K562 (cell line): ENCODE measurements around the gene NELFE. TPM values are rescaled to one million over a fixed set of nuclear protein-coding genes. Genes with fewer than 3 reads are reported as not detected.
A peak's percentile ranks its signal among the peaks of the same experiment; 100 is the strongest.

ENCODE experiments used
- MCM3 ChIP-seq: fragments of 450-650 bp; IDR thresholded peaks from 2 replicates; pipeline ENCODE4 v1.6.1; 2016
- MYNN ChIP-seq, 2 experiments: sonication (generic); formaldehyde crosslinking in 1 of 2; IDR thresholded peaks; 2 replicates each; pipeline versions ENCODE4 v1.5.0 to v1.6.1; 2016 to 2020; ENCODE audit warnings: antibody characterized with exemption in 1 of 2, missing genetic modification reagents in 1 of 2
- POLR3G ChIP-seq: IDR thresholded peaks from 2 replicates; pipeline ENCODE4 v1.6.1; 2011; ENCODE audit not compliant: insufficient read length, insufficient replicate concordance; ENCODE audit errors: extremely low read depth
- SMAD3 ChIP-seq: fragments of 450-650 bp; formaldehyde crosslinking; conservative IDR thresholded peaks from 2 replicates; pipeline ENCODE4 v1.4.0; 2020; ENCODE audit warnings: mild to moderate bottlenecking
- TCF7L2 ChIP-seq: fragments of 150-350 bp; IDR thresholded peaks from 2 replicates; pipeline ENCODE4 v1.6.1; 2016; ENCODE audit warnings: low read depth, mild to moderate bottlenecking, low read length, moderate library complexity
- ZNF263 ChIP-seq: sonication (generic); formaldehyde crosslinking; IDR thresholded peaks from 2 replicates; pipeline ENCODE4 v1.8.0; 2022; ENCODE audit warnings: mild to moderate bottlenecking, missing genetic modification reagents, borderline replicate concordance
- ZNF77 ChIP-seq: fragments of 250-450 bp; sonication (Bioruptor Pico); IDR thresholded peaks from 2 replicates; pipeline ENCODE4 v1.5.0; 2020
- polyA plus RNA-seq, 8 experiments: library from polyadenylated mRNA; depleted of rRNA in 4 of 8; stranded (reverse) in 5 of 8; unstranded in 3 of 8; fragments of >200 nt; fragmentation: Nextera tagmentation in 2 of 8; fragmentation: Illumina TruSeq in 1 of 8; extraction: Ambion mirVana in 2 of 8; extraction: Trizol in 1 of 8; gene quantifications; 2 replicates each; pipeline versions ENCODE4 v1.2.1 to v1.2.3, GENCODE V29; 2011 to 2014; ENCODE audit warnings: inconsistent platforms in 1 of 8, missing spikeins in 1 of 8
- total RNA-seq, 7 experiments: library from RNA; depleted of rRNA in 6 of 7; stranded (reverse); fragments of >200 nt in 6 of 7; fragmentation: Illumina TruSeq in 2 of 7; extraction: Trizol in 2 of 7; gene quantifications; 2 replicates each; pipeline versions ENCODE4 v1.2.1 to v1.2.3, GENCODE V29; 2011 to 2021; ENCODE audit warnings: low replicate concordance in 1 of 7
- TF ChIP-seq, protein P1 (sequence below): fragments of 150-350 bp; conservative IDR thresholded peaks from 2 replicates; pipeline ENCODE4 v1.6.1; 2014; ENCODE audit warnings: low read length
- TF ChIP-seq, protein P2 (sequence below): fragments of 200-600 bp; sonication (generic); IDR thresholded peaks from one replicate; pipeline ENCODE4 v1.6.1; 2012; ENCODE audit warnings: mild to moderate bottlenecking, low read depth, low read length, inconsistent platforms
- TF ChIP-seq, protein P3 (sequence below), 2 experiments: fragments of 450-650 bp in 1 of 2; sonication (generic) in 1 of 2; formaldehyde crosslinking; conservative IDR thresholded peaks; 2 replicates each; pipeline versions ENCODE4 v1.4.0 to v1.8.1; 2020 to 2022; ENCODE audit warnings: mild to moderate bottlenecking in 1 of 2, missing genetic modification reagents in 1 of 2
- TF ChIP-seq, protein P4 (sequence below): fragments of 450-650 bp; formaldehyde crosslinking; conservative IDR thresholded peaks from 2 replicates; pipeline ENCODE4 v1.4.0; 2022; ENCODE audit warnings: mild to moderate bottlenecking, missing genetic modification characterization

NELFE gene
- total and polyA plus RNA-seq, 9 of the 15 experiments (the other 6 are each of a cell fraction or from before 2014, with no cell fraction given) = 15.2 to 157 (median 91.5) TPM

DNA sequence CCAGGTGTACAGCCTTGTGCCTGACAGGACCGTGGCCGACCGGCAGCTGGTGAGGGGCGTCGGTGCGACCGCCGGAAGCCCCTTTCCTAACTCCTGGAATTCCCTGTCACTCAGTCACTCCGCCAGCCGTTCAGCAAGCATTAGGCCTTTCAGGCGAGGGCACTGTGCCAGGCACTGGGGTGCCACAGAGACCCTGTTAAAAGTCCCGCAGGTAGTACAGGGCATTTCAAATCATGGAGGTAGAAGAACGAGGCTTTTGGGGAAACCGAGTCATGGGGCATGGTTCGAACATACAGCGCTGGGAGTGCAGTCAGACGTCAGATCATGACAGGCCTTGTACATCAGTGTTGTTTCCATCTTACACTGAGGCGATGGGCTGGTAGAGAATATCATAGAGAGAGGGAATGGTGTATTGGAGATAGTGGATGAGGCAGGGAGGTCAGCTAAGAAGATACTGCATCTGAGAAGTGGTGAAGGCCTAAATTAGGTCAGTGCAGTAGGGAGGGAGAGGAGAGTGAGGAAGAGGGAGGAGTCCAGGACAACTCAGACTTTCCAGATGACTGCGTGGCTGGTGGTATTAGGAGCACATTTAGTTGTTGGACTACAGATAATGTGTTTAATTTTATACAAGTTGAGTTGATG is 14.1 kb upstream of the NELFE start (continued):
- TF ChIP-seq, protein P1, sequence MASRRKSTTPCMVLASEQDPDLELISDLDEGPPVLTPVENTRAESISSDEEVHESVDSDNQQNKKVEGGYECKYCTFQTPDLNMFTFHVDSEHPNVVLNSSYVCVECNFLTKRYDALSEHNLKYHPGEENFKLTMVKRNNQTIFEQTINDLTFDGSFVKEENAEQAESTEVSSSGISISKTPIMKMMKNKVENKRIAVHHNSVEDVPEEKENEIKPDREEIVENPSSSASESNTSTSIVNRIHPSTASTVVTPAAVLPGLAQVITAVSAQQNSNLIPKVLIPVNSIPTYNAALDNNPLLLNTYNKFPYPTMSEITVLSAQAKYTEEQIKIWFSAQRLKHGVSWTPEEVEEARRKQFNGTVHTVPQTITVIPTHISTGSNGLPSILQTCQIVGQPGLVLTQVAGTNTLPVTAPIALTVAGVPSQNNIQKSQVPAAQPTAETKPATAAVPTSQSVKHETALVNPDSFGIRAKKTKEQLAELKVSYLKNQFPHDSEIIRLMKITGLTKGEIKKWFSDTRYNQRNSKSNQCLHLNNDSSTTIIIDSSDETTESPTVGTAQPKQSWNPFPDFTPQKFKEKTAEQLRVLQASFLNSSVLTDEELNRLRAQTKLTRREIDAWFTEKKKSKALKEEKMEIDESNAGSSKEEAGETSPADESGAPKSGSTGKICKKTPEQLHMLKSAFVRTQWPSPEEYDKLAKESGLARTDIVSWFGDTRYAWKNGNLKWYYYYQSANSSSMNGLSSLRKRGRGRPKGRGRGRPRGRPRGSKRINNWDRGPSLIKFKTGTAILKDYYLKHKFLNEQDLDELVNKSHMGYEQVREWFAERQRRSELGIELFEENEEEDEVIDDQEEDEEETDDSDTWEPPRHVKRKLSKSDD = no peak
- TF ChIP-seq POLR3G (no peak), MCM3 (no peak), MYNN (IDR thresholded peaks at IDR 0.05) (no peak), MYNN (CRISPR knock-in tag; IDR thresholded peaks at IDR 0.05) (no peak), TCF7L2 (no peak), SMAD3 (CRISPR knock-in tag) (no peak), ZNF263 (CRISPR knock-in tag) (peak; percentile 62; the same call in 1 of the 2 replicates), ZNF77 (CRISPR knock-in tag) (no peak)
- TF ChIP-seq, protein P2, sequence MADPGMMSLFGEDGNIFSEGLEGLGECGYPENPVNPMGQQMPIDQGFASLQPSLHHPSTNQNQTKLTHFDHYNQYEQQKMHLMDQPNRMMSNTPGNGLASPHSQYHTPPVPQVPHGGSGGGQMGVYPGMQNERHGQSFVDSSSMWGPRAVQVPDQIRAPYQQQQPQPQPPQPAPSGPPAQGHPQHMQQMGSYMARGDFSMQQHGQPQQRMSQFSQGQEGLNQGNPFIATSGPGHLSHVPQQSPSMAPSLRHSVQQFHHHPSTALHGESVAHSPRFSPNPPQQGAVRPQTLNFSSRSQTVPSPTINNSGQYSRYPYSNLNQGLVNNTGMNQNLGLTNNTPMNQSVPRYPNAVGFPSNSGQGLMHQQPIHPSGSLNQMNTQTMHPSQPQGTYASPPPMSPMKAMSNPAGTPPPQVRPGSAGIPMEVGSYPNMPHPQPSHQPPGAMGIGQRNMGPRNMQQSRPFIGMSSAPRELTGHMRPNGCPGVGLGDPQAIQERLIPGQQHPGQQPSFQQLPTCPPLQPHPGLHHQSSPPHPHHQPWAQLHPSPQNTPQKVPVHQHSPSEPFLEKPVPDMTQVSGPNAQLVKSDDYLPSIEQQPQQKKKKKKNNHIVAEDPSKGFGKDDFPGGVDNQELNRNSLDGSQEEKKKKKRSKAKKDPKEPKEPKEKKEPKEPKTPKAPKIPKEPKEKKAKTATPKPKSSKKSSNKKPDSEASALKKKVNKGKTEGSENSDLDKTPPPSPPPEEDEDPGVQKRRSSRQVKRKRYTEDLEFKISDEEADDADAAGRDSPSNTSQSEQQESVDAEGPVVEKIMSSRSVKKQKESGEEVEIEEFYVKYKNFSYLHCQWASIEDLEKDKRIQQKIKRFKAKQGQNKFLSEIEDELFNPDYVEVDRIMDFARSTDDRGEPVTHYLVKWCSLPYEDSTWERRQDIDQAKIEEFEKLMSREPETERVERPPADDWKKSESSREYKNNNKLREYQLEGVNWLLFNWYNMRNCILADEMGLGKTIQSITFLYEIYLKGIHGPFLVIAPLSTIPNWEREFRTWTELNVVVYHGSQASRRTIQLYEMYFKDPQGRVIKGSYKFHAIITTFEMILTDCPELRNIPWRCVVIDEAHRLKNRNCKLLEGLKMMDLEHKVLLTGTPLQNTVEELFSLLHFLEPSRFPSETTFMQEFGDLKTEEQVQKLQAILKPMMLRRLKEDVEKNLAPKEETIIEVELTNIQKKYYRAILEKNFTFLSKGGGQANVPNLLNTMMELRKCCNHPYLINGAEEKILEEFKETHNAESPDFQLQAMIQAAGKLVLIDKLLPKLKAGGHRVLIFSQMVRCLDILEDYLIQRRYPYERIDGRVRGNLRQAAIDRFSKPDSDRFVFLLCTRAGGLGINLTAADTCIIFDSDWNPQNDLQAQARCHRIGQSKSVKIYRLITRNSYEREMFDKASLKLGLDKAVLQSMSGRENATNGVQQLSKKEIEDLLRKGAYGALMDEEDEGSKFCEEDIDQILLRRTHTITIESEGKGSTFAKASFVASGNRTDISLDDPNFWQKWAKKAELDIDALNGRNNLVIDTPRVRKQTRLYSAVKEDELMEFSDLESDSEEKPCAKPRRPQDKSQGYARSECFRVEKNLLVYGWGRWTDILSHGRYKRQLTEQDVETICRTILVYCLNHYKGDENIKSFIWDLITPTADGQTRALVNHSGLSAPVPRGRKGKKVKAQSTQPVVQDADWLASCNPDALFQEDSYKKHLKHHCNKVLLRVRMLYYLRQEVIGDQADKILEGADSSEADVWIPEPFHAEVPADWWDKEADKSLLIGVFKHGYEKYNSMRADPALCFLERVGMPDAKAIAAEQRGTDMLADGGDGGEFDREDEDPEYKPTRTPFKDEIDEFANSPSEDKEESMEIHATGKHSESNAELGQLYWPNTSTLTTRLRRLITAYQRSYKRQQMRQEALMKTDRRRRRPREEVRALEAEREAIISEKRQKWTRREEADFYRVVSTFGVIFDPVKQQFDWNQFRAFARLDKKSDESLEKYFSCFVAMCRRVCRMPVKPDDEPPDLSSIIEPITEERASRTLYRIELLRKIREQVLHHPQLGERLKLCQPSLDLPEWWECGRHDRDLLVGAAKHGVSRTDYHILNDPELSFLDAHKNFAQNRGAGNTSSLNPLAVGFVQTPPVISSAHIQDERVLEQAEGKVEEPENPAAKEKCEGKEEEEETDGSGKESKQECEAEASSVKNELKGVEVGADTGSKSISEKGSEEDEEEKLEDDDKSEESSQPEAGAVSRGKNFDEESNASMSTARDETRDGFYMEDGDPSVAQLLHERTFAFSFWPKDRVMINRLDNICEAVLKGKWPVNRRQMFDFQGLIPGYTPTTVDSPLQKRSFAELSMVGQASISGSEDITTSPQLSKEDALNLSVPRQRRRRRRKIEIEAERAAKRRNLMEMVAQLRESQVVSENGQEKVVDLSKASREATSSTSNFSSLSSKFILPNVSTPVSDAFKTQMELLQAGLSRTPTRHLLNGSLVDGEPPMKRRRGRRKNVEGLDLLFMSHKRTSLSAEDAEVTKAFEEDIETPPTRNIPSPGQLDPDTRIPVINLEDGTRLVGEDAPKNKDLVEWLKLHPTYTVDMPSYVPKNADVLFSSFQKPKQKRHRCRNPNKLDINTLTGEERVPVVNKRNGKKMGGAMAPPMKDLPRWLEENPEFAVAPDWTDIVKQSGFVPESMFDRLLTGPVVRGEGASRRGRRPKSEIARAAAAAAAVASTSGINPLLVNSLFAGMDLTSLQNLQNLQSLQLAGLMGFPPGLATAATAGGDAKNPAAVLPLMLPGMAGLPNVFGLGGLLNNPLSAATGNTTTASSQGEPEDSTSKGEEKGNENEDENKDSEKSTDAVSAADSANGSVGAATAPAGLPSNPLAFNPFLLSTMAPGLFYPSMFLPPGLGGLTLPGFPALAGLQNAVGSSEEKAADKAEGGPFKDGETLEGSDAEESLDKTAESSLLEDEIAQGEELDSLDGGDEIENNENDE = no peak
- TF ChIP-seq, protein P3, sequence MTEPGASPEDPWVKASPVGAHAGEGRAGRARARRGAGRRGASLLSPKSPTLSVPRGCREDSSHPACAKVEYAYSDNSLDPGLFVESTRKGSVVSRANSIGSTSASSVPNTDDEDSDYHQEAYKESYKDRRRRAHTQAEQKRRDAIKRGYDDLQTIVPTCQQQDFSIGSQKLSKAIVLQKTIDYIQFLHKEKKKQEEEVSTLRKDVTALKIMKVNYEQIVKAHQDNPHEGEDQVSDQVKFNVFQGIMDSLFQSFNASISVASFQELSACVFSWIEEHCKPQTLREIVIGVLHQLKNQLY (CRISPR knock-in tag; conservative IDR thresholded peaks at IDR 0.05) = peak in 1 of 2 experiments; percentile 90; a peak in 1 of 4 replicates
- TF ChIP-seq, protein P4, sequence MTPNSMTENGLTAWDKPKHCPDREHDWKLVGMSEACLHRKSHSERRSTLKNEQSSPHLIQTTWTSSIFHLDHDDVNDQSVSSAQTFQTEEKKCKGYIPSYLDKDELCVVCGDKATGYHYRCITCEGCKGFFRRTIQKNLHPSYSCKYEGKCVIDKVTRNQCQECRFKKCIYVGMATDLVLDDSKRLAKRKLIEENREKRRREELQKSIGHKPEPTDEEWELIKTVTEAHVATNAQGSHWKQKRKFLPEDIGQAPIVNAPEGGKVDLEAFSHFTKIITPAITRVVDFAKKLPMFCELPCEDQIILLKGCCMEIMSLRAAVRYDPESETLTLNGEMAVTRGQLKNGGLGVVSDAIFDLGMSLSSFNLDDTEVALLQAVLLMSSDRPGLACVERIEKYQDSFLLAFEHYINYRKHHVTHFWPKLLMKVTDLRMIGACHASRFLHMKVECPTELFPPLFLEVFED (CRISPR knock-in tag) = peak; percentile 97
